Mammary epithelial cell (primary cell): ENCODE measurements around the gene POLE3.

Source experiments
- EZH2 ChIP-seq: IDR thresholded peaks from 2 replicates; pipeline ENCODE4 v1.6.1; 2012; ENCODE audit warnings: low read length, inconsistent platforms, borderline replicate concordance
- TF ChIP-seq, protein P1 (sequence below), 2 donors: IDR thresholded peaks in 1 of 2; conservative IDR thresholded peaks in 1 of 2; 2 replicates each; pipeline ENCODE4 v1.5.1; 2011 to 2012; ENCODE audit warnings: inconsistent platforms in 2 of 2, low read length in 2 of 2, mild to moderate bottlenecking in 2 of 2, control low read depth in 1 of 2, low read depth in 1 of 2; ENCODE audit not compliant: insufficient read depth in 1 of 2; ENCODE audit errors: extremely low read depth in 1 of 2

DNA sequence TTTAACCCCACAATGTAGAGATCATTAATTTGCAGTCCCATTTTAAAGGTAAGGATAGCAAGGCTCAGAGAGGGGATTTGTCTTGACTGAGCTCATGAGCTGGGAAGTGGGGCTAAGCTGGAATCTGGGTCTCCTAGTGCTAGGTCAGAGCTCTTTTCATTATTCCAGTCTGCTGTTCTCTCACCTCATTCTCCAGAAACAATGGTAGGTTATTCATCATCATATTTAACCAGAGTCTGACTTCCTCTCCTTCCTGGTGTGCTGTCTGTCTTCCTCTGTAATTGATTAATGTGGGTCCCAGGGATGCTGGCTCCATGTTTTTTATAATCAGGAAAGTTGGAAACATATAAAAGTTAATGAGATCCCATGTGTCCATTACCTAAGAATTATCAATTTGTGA is 20.7 kb upstream of the POLE3 start:
- TF ChIP-seq, protein P1, sequence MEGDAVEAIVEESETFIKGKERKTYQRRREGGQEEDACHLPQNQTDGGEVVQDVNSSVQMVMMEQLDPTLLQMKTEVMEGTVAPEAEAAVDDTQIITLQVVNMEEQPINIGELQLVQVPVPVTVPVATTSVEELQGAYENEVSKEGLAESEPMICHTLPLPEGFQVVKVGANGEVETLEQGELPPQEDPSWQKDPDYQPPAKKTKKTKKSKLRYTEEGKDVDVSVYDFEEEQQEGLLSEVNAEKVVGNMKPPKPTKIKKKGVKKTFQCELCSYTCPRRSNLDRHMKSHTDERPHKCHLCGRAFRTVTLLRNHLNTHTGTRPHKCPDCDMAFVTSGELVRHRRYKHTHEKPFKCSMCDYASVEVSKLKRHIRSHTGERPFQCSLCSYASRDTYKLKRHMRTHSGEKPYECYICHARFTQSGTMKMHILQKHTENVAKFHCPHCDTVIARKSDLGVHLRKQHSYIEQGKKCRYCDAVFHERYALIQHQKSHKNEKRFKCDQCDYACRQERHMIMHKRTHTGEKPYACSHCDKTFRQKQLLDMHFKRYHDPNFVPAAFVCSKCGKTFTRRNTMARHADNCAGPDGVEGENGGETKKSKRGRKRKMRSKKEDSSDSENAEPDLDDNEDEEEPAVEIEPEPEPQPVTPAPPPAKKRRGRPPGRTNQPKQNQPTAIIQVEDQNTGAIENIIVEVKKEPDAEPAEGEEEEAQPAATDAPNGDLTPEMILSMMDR (conservative IDR thresholded peaks at IDR 0.05 in 1 of 2, IDR thresholded peaks at IDR 0.05 in 1 of 2; ENCODE audit: extremely low read depth in 1 of 2, insufficient read depth in 1 of 2, low read depth in 1 of 2, low read length in 2 of 2): no peak
- TF ChIP-seq EZH2: no peak
